Tibial artery (tissue), 4 donors: Measurements from ENCODE around the gene B3GAT3.
A peak's percentile ranks its signal among the peaks of the same experiment; 100 is the strongest.

Experiments
- DNase-seq, 2 donors: peaks; one replicate each; pipeline ENCODE4 v3.0.0-alpha.2; 2019
- H3K27ac ChIP-seq, 2 donors: fragments of 200-600 bp; sonication (generic) in 1 of 2; 1 replicate in 1 of 2; 2 replicates in 1 of 2; pipeline ENCODE4 v1.5.1; 2018 to 2019; ENCODE audit warnings: mild to moderate bottlenecking in 1 of 2
- H3K27me3 ChIP-seq, 2 donors: fragments of 200-600 bp; sonication (generic) in 1 of 2; one replicate each; pipeline versions ENCODE4 v1.5.1 to v1.6.0; 2016 to 2019
- H3K36me3 ChIP-seq, 3 donors: fragments of 200-600 bp; sonication (generic) in 2 of 3; one replicate each; pipeline ENCODE4 v1.5.1; 2016 to 2019; ENCODE audit warnings: mild to moderate bottlenecking in 2 of 3
- H3K4me1 ChIP-seq, 4 donors: fragments of 200-600 bp; sonication (generic) in 2 of 4; 1 replicate in 3 of 4; 2 replicates in 1 of 4; pipeline ENCODE4 v1.5.1; 2016 to 2019
- H3K4me3 ChIP-seq, 2 donors: fragments of 200-600 bp; sonication (generic) in 1 of 2; 1 replicate in 1 of 2; 2 replicates in 1 of 2; pipeline ENCODE4 v1.5.1; 2018 to 2019; ENCODE audit warnings: mild to moderate bottlenecking in 2 of 2
- H3K9me3 ChIP-seq, 3 donors: fragments of 200-600 bp; sonication (generic) in 1 of 3; one replicate each; pipeline ENCODE4 v1.5.1; 2016 to 2019
- CTCF ChIP-seq, 2 experiments: fragments of 200-600 bp in 1 of 2; fragments of 450-650 bp in 1 of 2; IDR thresholded peaks; one replicate each; pipeline ENCODE4 v1.5.1; 2017 to 2019; ENCODE audit warnings: antibody characterized with exemption in 2 of 2, mild to moderate bottlenecking in 1 of 2, moderate library complexity in 1 of 2
- intact Hi-C: fragments of 100-400 bp; cut with DNase I; formaldehyde crosslinking; loops from one replicate; pipeline ENCODE4 v1.15.0; 2023; ENCODE audit warnings: low total_unique reads

B3GAT3 gene

GRCh38 chr11:62580959-62581715 lies 40.6 kb downstream of the B3GAT3 start:
- no peak overlapping the region for H3K4me3 ChIP-seq
- TF ChIP-seq CTCF (IDR thresholded peaks at IDR 0.05) = no peak
- no peak for DNase-seq
- H3K36me3 ChIP-seq = peaks cover 20 to 87% (median 44%) of the 10 kb centered on the region in 3 donors
- no peaks in the 10 kb centered on the region for H3K4me1 ChIP-seq
- H3K9me3 ChIP-seq = no peaks in the 10 kb centered on the region
- intact Hi-C loops = no loop called here
- no peak overlapping the region for H3K27ac ChIP-seq
- H3K27me3 ChIP-seq = no peaks in the 10 kb centered on the region

DNA sequence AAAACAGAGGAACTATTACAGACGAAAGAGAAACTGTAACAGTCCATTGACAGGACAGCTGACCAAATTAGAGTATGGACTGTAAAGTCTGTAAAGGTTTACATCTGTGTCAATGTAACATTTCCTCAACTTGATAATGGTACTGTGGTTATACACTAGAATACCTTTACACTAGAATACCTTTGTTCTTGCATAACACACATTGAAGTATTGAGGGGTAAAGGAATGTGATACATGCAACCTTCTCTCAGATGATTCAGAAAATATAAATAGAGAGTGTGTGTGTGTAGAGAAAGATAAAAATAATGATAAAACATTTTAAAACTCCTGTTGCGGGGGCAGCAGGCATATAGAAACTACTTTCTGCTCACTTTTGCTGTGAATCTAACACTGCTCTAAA lies 42.5 kb downstream of the B3GAT3 start:
- H3K27ac ChIP-seq = no peak overlapping the region
- H3K27me3 ChIP-seq = no peaks in the 10 kb centered on the region

DNA sequence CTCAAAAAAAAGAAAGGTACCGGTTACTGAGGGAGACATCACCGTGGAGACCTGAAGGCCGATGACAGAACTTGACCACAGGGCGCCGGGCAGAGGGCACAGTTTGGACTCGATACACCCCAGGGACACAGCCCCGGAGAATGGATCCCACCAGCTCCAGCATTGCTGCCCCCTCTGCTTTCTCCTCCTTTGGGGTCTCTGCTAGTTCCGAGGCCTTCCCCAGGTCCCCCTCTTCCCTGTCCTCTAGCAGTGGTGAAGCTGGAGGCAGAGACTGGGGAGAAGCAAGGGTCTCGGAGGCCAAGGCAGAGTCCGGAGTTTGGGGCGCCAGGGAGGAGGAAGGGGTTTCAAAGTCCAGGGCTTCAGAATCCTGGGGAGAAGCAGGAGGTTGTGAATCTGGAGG lies 43.2 kb downstream of the B3GAT3 start:
- Histone ChIP-seq H3K27me3 (no peaks in the 10 kb centered on the region), H3K4me1 (peaks cover 0 to 16% (median 12%) of the 10 kb centered on the region in 4 donors), H3K4me3 (no peak overlapping the region), H3K36me3 (peaks cover 23 to 70% (median 40%) of the 10 kb centered on the region in 3 donors), H3K27ac (no peak overlapping the region), H3K9me3 (no peaks in the 10 kb centered on the region)
- TF ChIP-seq CTCF (IDR thresholded peaks at IDR 0.05) = no peak
- intact Hi-C loops = no loop called here
- no peak for DNase-seq

More for the DNA sequence above, 42.5 kb downstream of the B3GAT3 start:
- H3K4me3 ChIP-seq = no peak overlapping the region
- no peaks in the 10 kb centered on the region for H3K9me3 ChIP-seq
- intact Hi-C loops = no loop called here
- peaks cover 23 to 77% (median 40%) of the 10 kb centered on the region in 3 donors for H3K36me3 ChIP-seq
- DNase-seq = no peak
- TF ChIP-seq CTCF (IDR thresholded peaks at IDR 0.05) = no peak
- peaks cover 0 to 16% (median 12%) of the 10 kb centered on the region in 4 donors for H3K4me1 ChIP-seq

- no peaks in the 10 kb centered on the region for H3K9me3 ChIP-seq
- peaks cover 23 to 66% (median 37%) of the 10 kb centered on the region in 3 donors for H3K36me3 ChIP-seq
- intact Hi-C loops = no loop called here
- DNase-seq = no peak
- no peaks in the 10 kb centered on the region for H3K27me3 ChIP-seq
- no peak overlapping the region for H3K27ac ChIP-seq
- peaks cover 0 to 21% (median 16%) of the 10 kb centered on the region in 4 donors for H3K4me1 ChIP-seq
- TF ChIP-seq CTCF (IDR thresholded peaks at IDR 0.05) = no peak
- no peak overlapping the region for H3K4me3 ChIP-seq
Measured at GRCh38 chr11:62577046-62577714, 44.6 kb downstream of the B3GAT3 start.

GRCh38 chr11:62575837-62576236 lies 45.9 kb downstream of the B3GAT3 start:
- intact Hi-C loops = no loop called here
- Histone ChIP-seq H3K36me3 (peaks cover 28 to 66% (median 33%) of the 10 kb centered on the region in 3 donors), H3K4me3 (peak overlapping the region in 1 of 2 donors; percentile 82), H3K9me3 (no peaks in the 10 kb centered on the region), H3K4me1 (peaks cover 0 to 26% (median 18%) of the 10 kb centered on the region in 4 donors), H3K27ac (peak overlapping the region; percentile 89 to 95), H3K27me3 (no peaks in the 10 kb centered on the region)
- no peak for TF ChIP-seq CTCF (IDR thresholded peaks at IDR 0.05)
- no peak for DNase-seq
